ENCODE data around the gene MCRIP2. TPM values are rescaled to one million over a fixed set of nuclear protein-coding genes. Genes with fewer than 3 reads are reported as not detected.

MCRIP2 gene
- total RNA-seq, 3 donors from 2014 or later, result 76.3 to 116 (median 100) TPM

GRCh38 chr16:668519-669171, 27.0 kb downstream of the MCRIP2 start:
- ATAC-seq (peak; percentile 25), DNase-seq (peak in 1 of 3 donors; percentile 60)
- Histone ChIP-seq H3K36me3 (ENCODE audit: low read depth) (peaks cover 13% of the 10 kb centered on the region), H3K4me3 (peak overlapping the region; percentile 95), H3K4me1 (ENCODE audit: low read depth) (peaks cover 8% of the 10 kb centered on the region), H3K9me3 (no peaks in the 10 kb centered on the region)
- intact Hi-C loops (cut with DNase I, micrococcal nuclease), result loop anchor here (10.0 kb wide), 1 partner anchor 94 kb away; no protein-coding TSS in a partner anchor
- no peak for TF ChIP-seq CTCF (IDR thresholded peaks at IDR 0.05)

DNA sequence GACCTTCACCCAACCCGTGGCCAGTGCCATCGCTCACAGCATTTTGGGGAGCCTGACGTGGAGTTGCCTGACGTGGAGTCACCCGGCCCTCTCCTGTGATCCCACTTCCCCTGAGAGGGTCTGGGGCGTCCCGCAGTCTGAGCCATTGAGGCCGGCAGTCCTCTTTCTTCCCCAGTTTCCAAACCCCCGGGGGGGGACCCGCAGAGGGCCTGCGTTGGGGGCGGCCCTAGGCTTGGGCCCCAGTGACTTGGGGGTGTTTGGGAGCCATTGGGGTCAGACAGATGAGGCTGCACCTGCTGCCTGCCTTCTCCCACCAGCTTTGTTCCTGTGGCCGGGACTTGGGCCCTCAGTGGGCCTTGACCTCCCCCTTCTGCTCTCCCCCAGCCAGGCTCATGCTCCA, 28.0 kb downstream of the MCRIP2 start:
- intact Hi-C loops (cut with DNase I, micrococcal nuclease), result loop anchor here (10.0 kb wide), 1 partner anchor 95 kb away; no protein-coding TSS in a partner anchor
- H3K4me1 ChIP-seq (ENCODE audit: low read depth), result peaks cover 8% of the 10 kb centered on the region
- peaks cover 13% of the 10 kb centered on the region for H3K36me3 ChIP-seq (ENCODE audit: low read depth)
- no peaks in the 10 kb centered on the region for H3K9me3 ChIP-seq
- no peak overlapping the region for H3K4me3 ChIP-seq
- ATAC-seq, result no peak
- DNase-seq, result no peak
- TF ChIP-seq CTCF (IDR thresholded peaks at IDR 0.05), result no peak

GRCh38 chr16:670485-671352, 29.1 kb downstream of the MCRIP2 start:
- Histone ChIP-seq H3K4me1 (ENCODE audit: low read depth) (peaks cover 16% of the 10 kb centered on the region), H3K4me3 (no peak overlapping the region), H3K36me3 (ENCODE audit: low read depth) (peaks cover 13% of the 10 kb centered on the region), H3K9me3 (no peaks in the 10 kb centered on the region)
- no peak for TF ChIP-seq CTCF (IDR thresholded peaks at IDR 0.05)
- no peak for ATAC-seq
- no peak for DNase-seq
- intact Hi-C loops (cut with DNase I, micrococcal nuclease), result no loop called here

DNA sequence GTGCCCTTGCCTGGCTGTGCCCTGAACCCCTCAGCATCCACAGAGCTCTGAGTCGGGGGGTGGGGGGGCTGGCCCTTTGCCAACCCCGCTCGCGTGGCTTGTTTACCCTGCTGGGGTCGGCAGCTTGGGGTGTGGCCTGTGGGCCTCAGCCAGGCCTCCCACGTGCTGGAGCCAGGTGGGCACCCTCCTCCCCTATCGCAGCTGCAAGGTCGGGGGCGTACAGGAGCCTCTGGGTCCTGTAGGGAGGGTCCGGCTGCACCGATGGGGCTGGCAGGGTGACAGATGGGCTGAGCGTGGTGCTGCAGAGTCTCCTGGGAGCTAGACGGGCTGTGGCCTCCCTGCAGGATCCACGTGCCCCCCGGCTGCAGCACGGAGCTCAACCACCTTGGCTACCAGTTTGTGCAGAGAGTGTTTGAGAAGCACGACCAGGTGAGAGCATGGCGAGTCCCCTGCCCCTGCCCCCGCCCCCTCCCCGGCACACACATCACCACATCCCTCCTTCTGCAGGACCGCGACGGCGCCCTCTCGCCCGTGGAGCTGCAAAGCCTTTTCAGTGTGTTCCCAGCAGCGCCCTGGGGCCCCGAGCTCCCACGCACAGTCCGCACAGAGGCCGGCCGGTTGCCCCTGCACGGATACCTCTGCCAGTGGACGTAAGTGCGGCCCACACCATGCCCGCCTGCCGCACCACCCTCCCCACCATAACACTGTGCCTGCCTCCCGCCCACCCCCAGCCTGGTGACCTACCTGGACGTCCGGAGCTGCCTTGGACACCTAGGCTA, 29.9 kb downstream of the MCRIP2 start:
- H3K36me3 ChIP-seq (ENCODE audit: low read depth), result peaks cover 13% of the 10 kb centered on the region
- H3K9me3 ChIP-seq, result no peaks in the 10 kb centered on the region
- no peak for TF ChIP-seq CTCF (IDR thresholded peaks at IDR 0.05)
- DNase-seq, result no peak
- no peak for ATAC-seq
- H3K4me1 ChIP-seq (ENCODE audit: low read depth), result peaks cover 24% of the 10 kb centered on the region
- H3K4me3 ChIP-seq, result no peak overlapping the region
- intact Hi-C loops (cut with DNase I, micrococcal nuclease), result no loop called here

DNA sequence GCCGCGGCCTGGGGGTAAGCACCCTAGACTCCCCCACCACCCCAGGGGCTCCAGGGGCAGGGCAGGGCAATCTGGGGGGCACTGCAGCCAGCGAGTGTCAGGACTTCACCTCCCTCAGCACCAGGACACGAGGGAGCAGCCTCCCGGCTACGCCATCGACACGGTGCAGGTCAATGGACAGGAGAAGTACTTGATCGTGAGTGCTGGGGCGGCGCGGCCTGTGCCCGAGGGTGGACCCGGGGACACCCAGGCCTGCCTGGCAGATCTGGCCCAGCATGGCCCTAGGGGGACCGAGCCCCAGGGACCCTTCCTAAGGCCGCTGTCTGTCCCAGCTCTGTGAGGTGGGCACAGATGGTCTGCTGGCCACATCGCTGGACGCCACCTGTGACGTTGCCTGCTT, 30.7 kb downstream of the MCRIP2 start:
- H3K9me3 ChIP-seq, result no peaks in the 10 kb centered on the region
- H3K36me3 ChIP-seq (ENCODE audit: low read depth), result peaks cover 13% of the 10 kb centered on the region
- DNase-seq (no peak), ATAC-seq (no peak)
- peaks cover 33% of the 10 kb centered on the region for H3K4me1 ChIP-seq (ENCODE audit: low read depth)
- intact Hi-C loops (cut with DNase I, micrococcal nuclease), result no loop called here
- no peak overlapping the region for H3K4me3 ChIP-seq
- TF ChIP-seq CTCF (IDR thresholded peaks at IDR 0.05), result no peak
